Vagina (tissue), 2 donors: ENCODE measurements around the gene DICER1.

Experiments
- CTCF ChIP-seq, 3 experiments: fragments of 450-650 bp in 2 of 3; fragments of 200-600 bp in 1 of 3; sonication (generic) in 1 of 3; IDR thresholded peaks; one replicate each; pipeline ENCODE4 v1.5.1; 2017 to 2019; ENCODE audit warnings: antibody characterized with exemption in 3 of 3, mild to moderate bottlenecking in 2 of 3, moderate library complexity in 2 of 3
- POLR2AphosphoS5 ChIP-seq, 2 donors: sonication (generic); formaldehyde crosslinking; IDR thresholded peaks; one replicate each; pipeline ENCODE4 v1.9.0; 2017; ENCODE audit warnings: antibody characterized with exemption in 2 of 2, mild to moderate bottlenecking in 2 of 2, low read depth in 1 of 2; ENCODE audit not compliant: insufficient read depth in 1 of 2

- TF ChIP-seq CTCF (IDR thresholded peaks at IDR 0.05) (no peak), POLR2AphosphoS5 (IDR thresholded peaks at IDR 0.05; ENCODE audit: insufficient read depth in 1 of 2, low read depth in 1 of 2) (no peak)
These were observed 38.0 kb downstream of the DICER1 start for GRCh38 chr14:95119336-95119735.
